Left lung (tissue), 10 donors: ENCODE results near the gene ITGB1. TPM values are rescaled to one million over a fixed set of nuclear protein-coding genes. Genes with fewer than 3 reads are reported as not detected.

Experiments
- ATAC-seq: fragments of 200-7000 bp; cut with Tn5 transposase; one replicate; pipeline ENCODE4 v1.9.1; 2020; ENCODE audit warnings: moderate library complexity
- DNase-seq, 4 donors: peaks; one replicate each; pipeline ENCODE4 v3.0.0-alpha.2; 2013 to 2020
- H3K27ac ChIP-seq, 2 donors: fragments of 200-600 bp; sonication (generic) in 1 of 2; one replicate each; pipeline versions ENCODE4 v1.5.0 to v1.8.0; 2020 to 2021
- H3K27me3 ChIP-seq, 2 donors: fragments of 200-600 bp; sonication (generic) in 1 of 2; one replicate each; pipeline versions ENCODE4 v1.5.0 to v1.8.0; 2020 to 2021
- H3K36me3 ChIP-seq, 2 donors: fragments of 200-600 bp; sonication (generic) in 1 of 2; one replicate each; pipeline versions ENCODE4 v1.5.0 to v1.8.0; 2020 to 2021
- H3K4me1 ChIP-seq, 2 donors: fragments of 200-600 bp; one replicate each; pipeline ENCODE4 v1.8.0; 2021
- H3K4me3 ChIP-seq, 2 donors: fragments of 200-600 bp; sonication (generic) in 1 of 2; one replicate each; pipeline versions ENCODE4 v1.5.0 to v1.8.0; 2020 to 2021; ENCODE audit warnings: mild to moderate bottlenecking in 1 of 2
- H3K9me3 ChIP-seq, 2 donors: fragments of 200-600 bp; sonication (generic) in 1 of 2; one replicate each; pipeline versions ENCODE4 v1.5.0 to v1.8.0; 2020 to 2021
- CTCF ChIP-seq, 2 donors: fragments of 200-600 bp; sonication (generic) in 1 of 2; IDR thresholded peaks; one replicate each; pipeline versions ENCODE4 v1.5.0 to v1.8.0; 2021; ENCODE audit warnings: antibody characterized with exemption in 2 of 2
- intact Hi-C, 2 donors: fragments of 100-400 bp; cut with DNase I; formaldehyde crosslinking; loops; one replicate each; pipeline versions ENCODE4 v1.11.2 to v1.14.2; 2022
- polyA plus RNA-seq, 6 donors: library from polyadenylated mRNA; unstranded; fragments of 120-200 nt; gene quantifications; one replicate each; pipeline ENCODE4 v1.2.1, GENCODE V29; 2013; ENCODE audit not compliant: insufficient read length in 6 of 6
- total RNA-seq, 2 donors: library from RNA; stranded (reverse); fragmentation: NEBNext Ultra II Directional; extraction: Animal tissue kit (Norgen Biotek cat#: 25700); gene quantifications; one replicate each; pipeline ENCODE4 v1.2.1, GENCODE V29; 2021
- donor health status: DM: no; HTN: yes; CAD: no.
- donor health status: DM: no; HTN: no; CAD: no.

The ITGB1 gene
- total and polyA plus RNA-seq, 8 donors = 460 to 642 (median 504) TPM

- intact Hi-C loops = no loop called here
- H3K9me3 ChIP-seq = no peaks in the 10 kb centered on the region
- no peak for TF ChIP-seq CTCF (IDR thresholded peaks at IDR 0.05)
- H3K36me3 ChIP-seq = no peaks in the 10 kb centered on the region
- H3K27me3 ChIP-seq = no peaks in the 10 kb centered on the region
- H3K4me3 ChIP-seq = no peak overlapping the region
- DNase-seq = no peak
- ATAC-seq = peak; percentile 40
- peaks cover 0 to 6% of the 10 kb centered on the region in 2 donors for H3K4me1 ChIP-seq
- H3K27ac ChIP-seq = no peak overlapping the region
These were observed 14.4 kb upstream of the ITGB1 start for GRCh38 chr10:32972460-32972859.

- H3K9me3 ChIP-seq = no peaks in the 10 kb centered on the region
- TF ChIP-seq CTCF (IDR thresholded peaks at IDR 0.05) = no peak
- ATAC-seq (peak; percentile 93), DNase-seq (no peak)
- no peaks in the 10 kb centered on the region for H3K36me3 ChIP-seq
- peak overlapping the region in 1 of 2 donors; percentile 37 for H3K27ac ChIP-seq
- intact Hi-C loops = no loop called here
- H3K4me1 ChIP-seq = peaks cover 0 to 6% of the 10 kb centered on the region in 2 donors
- no peaks in the 10 kb centered on the region for H3K27me3 ChIP-seq
- H3K4me3 ChIP-seq = no peak overlapping the region
These were observed 13.6 kb upstream of the ITGB1 start for GRCh38 chr10:32971536-32972091.

- no peak for ATAC-seq
- no peak for TF ChIP-seq CTCF (IDR thresholded peaks at IDR 0.05)
- H3K27ac ChIP-seq = no peak overlapping the region
These were observed 12.9 kb upstream of the ITGB1 start for GRCh38 chr10:32970910-32971309.

DNA sequence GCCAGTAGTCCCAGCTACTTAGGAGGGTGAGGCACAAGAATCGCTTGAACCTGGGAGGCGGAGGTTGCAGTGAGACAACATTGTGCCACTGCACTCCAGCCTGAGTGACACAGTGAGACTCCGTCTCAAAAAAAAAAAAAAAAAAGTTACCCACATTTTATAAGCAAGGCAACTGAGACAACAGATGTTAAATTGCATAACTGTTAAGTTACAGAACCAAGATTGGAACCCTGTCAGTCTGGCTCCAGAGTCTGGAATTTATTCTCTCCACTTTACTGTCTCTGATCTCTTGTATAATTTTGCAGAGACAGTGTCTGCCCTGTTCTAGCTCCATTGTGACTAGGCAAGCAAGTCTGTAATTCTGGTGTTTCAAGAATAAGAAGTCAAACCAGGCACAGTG, 6.2 kb upstream of the ITGB1 start:
- intact Hi-C loops = no loop called here
- Histone ChIP-seq H3K4me1 (peaks cover 13 to 39% of the 10 kb centered on the region in 2 donors), H3K27ac (no peak overlapping the region), H3K4me3 (no peak overlapping the region), H3K27me3 (no peaks in the 10 kb centered on the region), H3K36me3 (no peaks in the 10 kb centered on the region), H3K9me3 (no peaks in the 10 kb centered on the region)
- ATAC-seq (no peak), DNase-seq (no peak)
- TF ChIP-seq CTCF (IDR thresholded peaks at IDR 0.05) = no peak

More at GRCh38 chr10:32970910-32971309, 12.9 kb upstream of the ITGB1 start:
- Histone ChIP-seq H3K9me3 (no peaks in the 10 kb centered on the region), H3K36me3 (no peaks in the 10 kb centered on the region), H3K4me3 (no peak overlapping the region), H3K27me3 (no peaks in the 10 kb centered on the region), H3K4me1 (peaks cover 0 to 6% of the 10 kb centered on the region in 2 donors)
- no peak for DNase-seq
- intact Hi-C loops = no loop called here

DNA sequence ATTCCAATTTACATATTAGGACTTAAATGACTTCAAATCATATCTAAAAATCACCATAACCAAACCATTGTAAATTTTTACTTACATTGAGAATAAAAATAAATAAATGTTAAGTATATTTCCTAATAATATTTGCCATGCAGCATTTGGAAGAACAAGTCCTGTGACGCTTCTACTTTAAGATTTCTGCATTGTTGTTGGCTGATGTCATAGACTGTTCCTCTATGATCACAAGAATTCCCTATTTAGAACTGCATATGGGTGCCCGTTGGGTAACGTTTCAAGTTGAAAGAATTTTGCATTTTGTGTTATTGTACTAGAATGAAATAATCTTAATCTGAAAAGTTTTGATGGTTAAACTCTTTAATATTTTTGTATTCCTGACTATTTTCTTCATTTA, 5.1 kb upstream of the ITGB1 start:
- intact Hi-C loops = no loop called here
- DNase-seq (no peak), ATAC-seq (no peak)
- Histone ChIP-seq H3K36me3 (no peaks in the 10 kb centered on the region), H3K4me1 (peaks cover 13 to 43% of the 10 kb centered on the region in 2 donors), H3K9me3 (no peaks in the 10 kb centered on the region), H3K27me3 (no peaks in the 10 kb centered on the region), H3K27ac (peak overlapping the region; percentile 75 to 79), H3K4me3 (no peak overlapping the region)
- TF ChIP-seq CTCF (IDR thresholded peaks at IDR 0.05) = no peak
